Suprapubic skin (tissue), 4 donors: ENCODE measurements around the gene TXNDC11.

ENCODE experiments used
- CTCF ChIP-seq, 2 donors: fragments of 200-600 bp in 1 of 2; fragments of 450-650 bp in 1 of 2; sonication (generic) in 1 of 2; IDR thresholded peaks; one replicate each; pipeline ENCODE4 v1.5.1; 2016 to 2019; ENCODE audit warnings: antibody characterized with exemption in 2 of 2, mild to moderate bottlenecking in 1 of 2, moderate library complexity in 1 of 2
- POLR2A ChIP-seq, 2 donors: fragments of 450-650 bp; IDR thresholded peaks; one replicate each; pipeline ENCODE4 v1.6.1; 2017; ENCODE audit warnings: antibody characterized with exemption in 2 of 2, mild to moderate bottlenecking in 2 of 2, moderate library complexity in 2 of 2
- POLR2AphosphoS5 ChIP-seq, 3 donors: sonication (generic); formaldehyde crosslinking; IDR thresholded peaks; one replicate each; pipeline ENCODE4 v1.6.1; 2017; ENCODE audit warnings: antibody characterized with exemption in 3 of 3

- TF ChIP-seq CTCF (IDR thresholded peaks at IDR 0.05), result no peak
- no peak for TF ChIP-seq POLR2A (IDR thresholded peaks at IDR 0.05)
- TF ChIP-seq POLR2AphosphoS5 (IDR thresholded peaks at IDR 0.05), result no peak
Observed at GRCh38 chr16:11759163-11759834, 16.6 kb upstream of the TXNDC11 start.
